Measurements from ENCODE around the gene TMEM63B. TPM values are rescaled to one million over a fixed set of nuclear protein-coding genes. Genes with fewer than 3 reads are reported as not detected.

The TMEM63B gene
- total RNA-seq, 4 donors from 2014 or later = 27.2 to 71.9 (median 43.7) TPM

DNA sequence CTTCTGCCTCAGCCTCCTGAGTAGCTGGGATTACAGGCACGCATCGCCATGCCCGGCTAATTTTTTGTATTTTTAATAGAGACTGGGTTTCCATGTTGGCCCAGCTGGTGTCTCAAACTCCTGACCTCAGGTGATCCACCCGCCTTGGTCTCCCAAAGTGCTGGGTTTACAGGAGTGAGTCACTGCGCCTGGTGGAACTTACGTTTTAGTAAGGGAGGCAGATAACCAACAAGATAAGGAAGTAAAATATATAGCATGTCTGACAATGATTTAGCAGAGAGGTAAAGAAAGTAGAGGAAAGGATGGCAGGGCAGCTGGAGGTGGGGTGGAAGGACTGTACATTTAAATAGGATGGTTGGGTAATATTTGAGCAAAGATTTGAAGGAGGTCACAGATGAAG is 76.6 kb downstream of the TMEM63B start:
- peak overlapping the region in 1 of 4 donors; percentile 61 for H3K27ac ChIP-seq
- no peaks in the 10 kb centered on the region for H3K36me3 ChIP-seq
- ATAC-seq (no peak), DNase-seq (no peak)
- H3K4me3 ChIP-seq = no peak overlapping the region
- no peaks in the 10 kb centered on the region for H3K9me3 ChIP-seq
- H3K27me3 ChIP-seq = no peaks in the 10 kb centered on the region
- intact Hi-C loops (cut with DNase I; ENCODE audit: low total_unique reads) (no loop called here), in situ Hi-C loops (cut with MboI; ENCODE audit: low sequenced_read_pairs in 4 of 4) (no loop called here)
- peaks cover 0 to 12% of the 10 kb centered on the region in 2 donors for H3K4me1 ChIP-seq
- TF ChIP-seq, protein P1, sequence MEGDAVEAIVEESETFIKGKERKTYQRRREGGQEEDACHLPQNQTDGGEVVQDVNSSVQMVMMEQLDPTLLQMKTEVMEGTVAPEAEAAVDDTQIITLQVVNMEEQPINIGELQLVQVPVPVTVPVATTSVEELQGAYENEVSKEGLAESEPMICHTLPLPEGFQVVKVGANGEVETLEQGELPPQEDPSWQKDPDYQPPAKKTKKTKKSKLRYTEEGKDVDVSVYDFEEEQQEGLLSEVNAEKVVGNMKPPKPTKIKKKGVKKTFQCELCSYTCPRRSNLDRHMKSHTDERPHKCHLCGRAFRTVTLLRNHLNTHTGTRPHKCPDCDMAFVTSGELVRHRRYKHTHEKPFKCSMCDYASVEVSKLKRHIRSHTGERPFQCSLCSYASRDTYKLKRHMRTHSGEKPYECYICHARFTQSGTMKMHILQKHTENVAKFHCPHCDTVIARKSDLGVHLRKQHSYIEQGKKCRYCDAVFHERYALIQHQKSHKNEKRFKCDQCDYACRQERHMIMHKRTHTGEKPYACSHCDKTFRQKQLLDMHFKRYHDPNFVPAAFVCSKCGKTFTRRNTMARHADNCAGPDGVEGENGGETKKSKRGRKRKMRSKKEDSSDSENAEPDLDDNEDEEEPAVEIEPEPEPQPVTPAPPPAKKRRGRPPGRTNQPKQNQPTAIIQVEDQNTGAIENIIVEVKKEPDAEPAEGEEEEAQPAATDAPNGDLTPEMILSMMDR (IDR thresholded peaks at IDR 0.05 in 4 of 5, conservative IDR thresholded peaks at IDR 0.05 in 1 of 5) = no peak

Other genes starting within 250 kb of the TMEM63B start
- 100 to 1,000 TPM; 100 to 180 (median 152) TPM for gene MRPL14, start 102 bp upstream of the TMEM63B start, total RNA-seq
- gene CAPN11, start 31.3 kb downstream of the TMEM63B start, total RNA-seq = under 1 TPM in 1 of 4 donors, not detected in 3; 0.42 TPM
- not detected for gene MYMX, start 89.4 kb downstream of the TMEM63B start, total RNA-seq
- 10 to 100 TPM; 18.3 to 95.5 (median 40.8) TPM for gene SLC29A1, start 96.0 kb downstream of the TMEM63B start, total RNA-seq
- 1,000 to 10,000 TPM in 2 of 4 donors, 100 to 1,000 TPM in 2; 878 to 1,576 (median 1,106) TPM for gene HSP90AB1, start 119.5 kb downstream of the TMEM63B start, total RNA-seq
- gene SLC35B2, start 130.0 kb downstream of the TMEM63B start, total RNA-seq = 10 to 100 TPM; 14.9 to 35.9 (median 21.4) TPM
- gene NFKBIE, start 138.0 kb downstream of the TMEM63B start, total RNA-seq = 10 to 100 TPM in 2 of 4 donors, 1 to 10 TPM in 2; 4.1 to 11.1 (median 10.0) TPM
- gene TMEM151B, start 142.9 kb downstream of the TMEM63B start, total RNA-seq = under 1 TPM in 1 of 4 donors, not detected in 3; 0.11 TPM
- gene AARS2, start 185.8 kb downstream of the TMEM63B start, total RNA-seq = 1 to 10 TPM; 3.9 to 6.3 (median 4.5) TPM
- not detected for gene SPATS1, start 215.1 kb downstream of the TMEM63B start, total RNA-seq

Data from gastrocnemius medialis (tissue), 4 donors.